Activated CD8-positive, alpha-beta memory T cell treated with anti-CD3 and anti-CD28 coated beads for 48 hours (primary cell): ENCODE results near the gene RPL27.
"Not testable (repeated sequence)": the region's sequence is repeated elsewhere in the genome, so short reads cannot be mapped to it uniquely, and the experiment has no call there.

Experiments used
- DNase-seq, 3 experiments: peaks; one replicate each; pipeline ENCODE4 v3.0.0-alpha.2; 2020; ENCODE audit warnings: low read depth in 2 of 3, low spot score in 2 of 3

RPL27 gene

DNA sequence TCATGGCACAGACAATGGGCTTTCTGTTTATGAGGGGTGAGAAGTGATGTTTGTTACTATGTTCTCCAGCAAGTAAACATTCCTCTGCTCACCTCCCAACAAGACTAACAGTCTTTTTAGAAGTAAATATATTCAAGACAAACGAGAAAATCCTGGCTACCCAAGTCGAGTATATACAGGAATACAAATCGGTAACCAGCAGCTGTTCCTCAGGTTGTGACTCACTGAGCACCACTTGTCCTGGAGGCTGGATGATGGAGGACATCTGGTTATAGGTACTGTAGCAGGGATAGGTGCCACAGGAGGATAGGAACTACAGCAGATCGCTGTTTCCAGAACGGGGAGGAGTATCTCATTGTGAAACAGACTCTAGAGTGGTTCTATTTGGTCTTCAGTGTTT is 5.3 kb upstream of the RPL27 start:
- no peak for DNase-seq

DNA sequence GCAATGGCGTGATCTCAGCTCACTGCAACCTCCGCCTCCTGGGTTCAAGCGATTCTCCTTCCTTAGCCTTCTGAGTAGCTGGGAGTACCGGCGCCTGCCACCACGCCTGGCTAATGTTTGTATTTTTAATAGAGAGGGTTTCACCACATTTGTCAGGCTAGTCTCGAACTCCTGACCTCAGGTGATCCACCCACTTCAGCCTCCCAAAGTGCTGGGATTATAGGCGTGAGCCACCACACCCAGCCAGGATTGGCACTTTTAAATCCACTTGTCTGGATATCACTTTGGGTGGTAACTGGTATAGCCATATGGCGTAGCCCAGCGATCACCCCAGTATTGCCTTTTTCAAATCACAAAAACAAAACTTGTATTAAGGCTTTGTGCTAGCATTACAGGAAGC is 4.3 kb upstream of the RPL27 start:
- not testable (repeated sequence) for DNase-seq

DNA sequence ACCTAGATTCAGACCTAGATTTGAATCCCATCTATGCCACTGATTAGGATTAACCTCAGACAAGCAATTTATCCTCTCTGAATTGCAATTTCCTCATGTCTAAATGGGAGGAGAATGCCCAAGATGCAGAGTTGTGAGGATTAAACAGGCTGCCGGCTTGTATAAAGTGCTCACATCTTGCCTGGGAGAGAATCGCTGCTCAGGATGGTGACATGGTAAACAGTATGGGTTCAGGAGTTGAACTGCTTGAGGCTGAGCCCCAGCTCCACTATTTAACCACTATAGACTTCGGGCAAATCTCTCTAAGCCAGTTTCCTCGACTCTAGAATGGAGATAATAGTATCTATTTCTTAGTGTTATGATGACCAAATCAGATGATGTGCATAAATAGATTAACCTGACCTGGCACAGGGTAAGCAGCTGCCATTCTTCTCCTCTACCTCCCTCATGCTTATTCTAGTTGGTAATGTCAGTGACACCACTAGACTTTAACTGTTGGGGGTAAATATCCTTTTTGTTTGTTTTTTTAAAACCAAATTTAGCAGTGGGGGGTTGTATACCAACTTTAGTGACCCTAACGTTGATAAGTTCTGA is 732 bp upstream of the RPL27 start:
- no peak for DNase-seq

DNA sequence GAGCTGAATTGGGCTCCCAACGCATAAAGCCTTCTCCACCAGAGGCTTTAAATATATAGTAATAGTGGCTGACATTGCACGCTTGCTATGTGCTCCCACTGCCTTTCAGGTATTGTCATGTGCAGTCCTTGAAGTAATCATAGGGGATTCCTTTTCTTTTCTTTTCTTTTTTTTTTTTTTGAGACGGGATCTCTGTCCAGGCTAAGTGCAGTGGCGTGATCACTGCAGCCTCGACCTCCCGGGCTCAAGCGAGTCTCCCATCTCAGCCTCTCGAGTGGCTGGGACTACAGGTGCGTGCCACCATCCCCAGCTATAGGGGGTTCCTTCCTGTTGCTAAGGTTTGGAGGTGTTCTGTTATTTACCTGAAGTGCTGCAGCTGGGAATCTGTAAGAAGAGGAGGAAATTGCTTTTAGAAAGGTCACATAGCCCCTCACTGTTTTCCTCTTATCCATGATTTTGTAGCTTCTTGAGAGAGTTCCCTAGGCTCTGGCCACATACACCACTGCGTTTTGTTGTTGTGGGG is 845 bp downstream of the RPL27 start:
- no peak for DNase-seq

DNA sequence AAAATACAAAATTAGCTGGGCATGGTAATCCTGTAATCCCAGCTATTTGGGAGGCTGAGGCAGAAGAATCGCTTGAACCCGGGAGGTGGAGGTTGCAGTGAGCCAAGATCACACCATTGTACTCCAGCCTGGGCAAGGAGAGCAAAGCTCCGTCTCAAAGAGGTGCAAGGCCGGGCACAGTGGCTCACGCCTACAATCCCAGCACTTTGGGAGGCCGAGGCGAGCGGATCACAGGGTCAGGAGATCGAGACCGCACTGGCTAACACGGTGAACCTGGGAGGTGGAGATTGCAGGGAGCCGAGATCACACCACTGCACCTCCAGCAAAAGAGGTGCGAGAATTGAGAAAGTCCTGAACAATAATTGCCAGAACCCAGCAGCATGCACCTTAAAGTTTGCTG is 2.7 kb downstream of the RPL27 start:
- DNase-seq: not testable (repeated sequence)

GRCh38 chr17:43003542-43004172 is 5.4 kb downstream of the RPL27 start:
- DNase-seq: no peak

GRCh38 chr17:43006639-43007551 is 8.7 kb downstream of the RPL27 start, which contains the start of gene IFI35:
Gene IFI35, plus strand, starts transcription at chr17:43006784. Its CDS starts 164 bp downstream, at chr17:43006948.
- peak; percentile 67 to 71 (median 70) for DNase-seq

DNA sequence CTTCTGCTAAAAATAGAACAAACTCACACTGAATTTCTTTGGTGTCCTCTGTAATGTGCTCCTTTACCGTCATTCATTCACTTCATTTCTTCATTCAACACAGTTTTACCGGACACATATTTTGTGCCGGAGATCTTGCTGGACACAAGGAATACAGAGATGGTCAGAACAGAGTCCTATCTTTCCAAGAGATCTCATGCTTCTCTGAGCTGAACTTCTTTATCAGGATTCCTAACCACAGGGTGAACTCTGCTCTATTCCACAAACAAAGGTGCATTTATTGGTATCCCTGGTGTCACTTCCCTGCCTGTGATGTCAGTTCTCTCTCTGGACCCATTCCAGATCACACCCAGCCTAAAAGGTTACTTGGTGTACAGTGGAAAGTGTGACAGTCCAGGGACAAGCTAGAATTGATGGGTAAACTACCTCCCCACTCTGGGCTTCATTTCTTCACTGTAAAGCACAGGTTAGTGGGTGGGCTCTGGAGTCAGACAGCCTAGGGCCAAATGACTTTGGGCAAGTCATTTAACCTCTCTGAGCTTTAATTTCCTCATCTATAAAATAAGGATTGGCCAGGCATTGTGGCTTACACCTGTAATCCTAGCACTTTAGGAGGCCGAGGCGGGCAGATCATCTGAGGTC is 12.6 kb downstream of the RPL27 start:
- no peak for DNase-seq

- DNase-seq: no peak
Observed at GRCh38 chr17:43011728-43012472, 13.7 kb downstream of the RPL27 start.

GRCh38 chr17:43013296-43013695 is 15.1 kb downstream of the RPL27 start:
- no peak for DNase-seq

GRCh38 chr17:43014020-43014648 is 15.9 kb downstream of the RPL27 start:
- DNase-seq: no peak

- DNase-seq: no peak
Observed at GRCh38 chr17:43014649-43015542, 16.7 kb downstream of the RPL27 start.

DNA sequence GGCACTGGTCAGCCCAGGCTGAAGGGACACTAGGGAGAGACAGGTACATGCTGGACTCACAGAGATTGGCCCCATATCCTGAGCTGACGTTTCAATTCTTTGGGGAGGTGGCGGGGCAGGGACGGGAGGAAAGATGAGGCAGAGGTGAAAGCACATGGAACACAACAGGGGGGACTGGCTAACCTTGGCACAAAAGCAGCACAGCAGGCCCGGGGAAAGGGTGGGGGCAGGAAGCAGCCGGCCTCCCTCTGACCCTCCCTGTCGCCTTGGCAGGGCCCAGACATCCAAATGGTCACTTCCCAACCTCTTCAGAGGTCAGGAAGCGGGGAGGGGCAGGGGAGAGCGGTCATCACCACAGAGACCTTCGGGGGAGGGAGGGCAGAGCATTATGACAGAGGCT is 17.4 kb downstream of the RPL27 start:
- no peak for DNase-seq

DNA sequence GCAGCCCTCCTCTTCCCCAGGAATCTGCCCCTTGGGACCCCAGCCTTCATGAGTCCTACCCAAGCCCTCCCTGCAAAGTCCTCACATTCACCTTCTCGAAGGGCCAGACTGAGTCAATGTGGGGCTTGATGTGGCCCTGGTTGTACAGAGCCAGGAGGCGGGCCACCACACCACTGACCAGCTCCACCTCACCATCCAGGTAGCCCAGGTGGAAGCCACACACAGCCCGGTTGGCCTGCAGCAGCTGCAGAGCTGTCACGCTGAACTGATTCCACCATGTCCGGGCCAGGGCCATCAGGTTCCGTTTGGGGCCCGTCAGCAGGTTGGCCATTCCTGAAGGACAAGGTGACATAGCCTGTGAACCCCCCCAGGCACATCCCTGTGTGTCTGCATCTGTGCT is 18.0 kb downstream of the RPL27 start:
- no peak for DNase-seq

GRCh38 chr17:43018008-43018853 is 20.0 kb downstream of the RPL27 start:
- DNase-seq: no peak

DNA sequence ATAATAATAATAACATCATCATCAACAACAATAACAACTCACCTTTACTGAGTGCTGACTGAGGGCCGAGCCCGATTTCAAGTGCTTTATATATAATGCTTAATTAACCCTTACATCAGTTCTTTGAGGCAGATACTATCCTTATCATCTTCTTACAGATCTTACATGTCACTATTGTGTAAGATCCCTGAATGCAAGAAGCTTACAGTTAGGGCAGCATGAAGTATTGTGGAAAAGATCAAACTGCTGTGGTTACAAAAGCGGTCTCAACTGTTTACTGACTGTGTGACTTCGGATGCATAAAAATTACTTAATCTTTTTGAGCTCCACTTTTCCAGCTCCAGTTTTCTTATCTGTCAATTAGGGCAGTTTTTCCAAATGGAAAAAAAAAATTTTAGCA is 20.7 kb downstream of the RPL27 start:
- no peak for DNase-seq

DNA sequence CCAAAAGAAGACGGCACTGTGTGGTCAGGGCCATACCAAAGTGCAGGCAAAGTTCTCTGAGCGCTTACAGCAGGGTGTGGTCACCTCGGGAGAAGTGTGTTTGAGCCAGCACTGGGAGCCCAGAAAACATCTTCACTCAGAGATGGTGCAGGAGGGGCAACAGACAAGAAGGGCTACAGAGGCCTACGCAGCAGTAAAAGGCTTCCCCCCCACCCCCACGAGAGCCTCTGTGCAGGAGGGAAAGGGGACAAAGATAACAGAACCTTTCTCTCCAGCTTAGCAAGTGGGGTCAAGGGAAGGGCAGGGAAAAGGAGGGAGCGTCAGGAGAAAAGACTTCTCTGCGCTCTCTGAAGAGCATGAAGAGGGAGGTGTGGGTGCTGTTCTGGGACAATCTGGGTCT is 21.2 kb downstream of the RPL27 start:
- DNase-seq: no peak

GRCh38 chr17:43020030-43020621 is 21.9 kb downstream of the RPL27 start:
- no peak for DNase-seq
